ENCODE data around the gene COL4A1. TPM values are rescaled to one million over a fixed set of nuclear protein-coding genes. Genes with fewer than 3 reads are reported as not detected.

COL4A1 gene
- 10 to 100 TPM; 27.0 to 97.0 TPM for total RNA-seq

DNA sequence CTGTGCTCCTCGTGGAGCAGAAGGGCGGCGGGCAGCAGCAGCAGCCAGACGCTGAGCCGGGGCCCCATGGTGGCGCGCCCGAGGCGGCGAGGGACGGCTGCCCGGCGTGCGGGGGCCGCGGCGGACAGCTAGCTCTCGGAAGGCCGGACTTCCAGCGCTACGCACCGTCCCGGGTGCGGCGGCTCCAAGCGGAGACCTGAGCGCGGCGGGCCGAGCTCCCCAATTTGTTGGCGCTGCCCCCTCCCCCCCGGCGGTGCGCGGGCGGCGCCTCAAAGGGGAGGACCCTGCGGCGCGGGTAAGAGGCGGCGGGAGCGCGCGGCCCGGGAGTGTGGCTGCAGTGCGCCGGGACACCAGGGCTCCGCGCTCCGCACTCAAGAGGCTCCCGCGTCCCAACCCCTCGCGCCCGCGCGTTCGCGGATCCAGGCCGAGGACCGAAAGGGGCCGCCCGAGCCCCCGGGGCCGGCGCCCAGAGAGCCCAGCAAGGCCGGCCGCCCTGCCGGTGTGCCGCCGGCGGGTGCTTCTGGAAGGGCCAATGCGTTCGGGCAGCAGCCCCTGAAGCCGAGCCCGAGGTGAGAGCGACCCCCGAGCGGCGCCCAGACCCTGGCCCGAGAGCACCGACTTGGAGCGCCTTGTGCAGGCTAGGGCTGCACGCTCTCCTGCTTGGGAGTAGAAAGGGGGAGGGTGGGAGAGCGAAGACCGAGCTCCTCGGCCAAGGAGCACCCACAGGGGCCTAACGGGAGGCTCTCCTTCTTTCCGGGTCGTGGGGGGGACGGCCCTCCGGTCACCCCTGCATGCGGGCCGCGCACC lies at the start of gene COL4A1, which contains the start of gene COL4A2:
TSS of gene COL4A1 (minus strand) at position 198 of the 807 bp plus-strand sequence. CDS start at position 68, 130 bp downstream.
TSS of gene COL4A2 (plus strand) at position 325 of the 807 bp plus-strand sequence. CDS start 620 bp downstream, outside the sequence.
- DNase-seq: peak; percentile 54
- peak within 1 kb of the TSS; percentile 48 for H3K4me3 ChIP-seq
- no peaks in the 10 kb centered on the region for H3K9me3 ChIP-seq
- H3K36me3 ChIP-seq: no peaks in the 10 kb centered on the region
- H3K9ac ChIP-seq (ENCODE audit: low read depth in 2 of 2, low read length in 2 of 2): peak within 1 kb of the TSS; percentile 53 to 71
- H3K27me3 ChIP-seq: peaks cover 28% of the 10 kb centered on the region
- TF ChIP-seq, protein P1, sequence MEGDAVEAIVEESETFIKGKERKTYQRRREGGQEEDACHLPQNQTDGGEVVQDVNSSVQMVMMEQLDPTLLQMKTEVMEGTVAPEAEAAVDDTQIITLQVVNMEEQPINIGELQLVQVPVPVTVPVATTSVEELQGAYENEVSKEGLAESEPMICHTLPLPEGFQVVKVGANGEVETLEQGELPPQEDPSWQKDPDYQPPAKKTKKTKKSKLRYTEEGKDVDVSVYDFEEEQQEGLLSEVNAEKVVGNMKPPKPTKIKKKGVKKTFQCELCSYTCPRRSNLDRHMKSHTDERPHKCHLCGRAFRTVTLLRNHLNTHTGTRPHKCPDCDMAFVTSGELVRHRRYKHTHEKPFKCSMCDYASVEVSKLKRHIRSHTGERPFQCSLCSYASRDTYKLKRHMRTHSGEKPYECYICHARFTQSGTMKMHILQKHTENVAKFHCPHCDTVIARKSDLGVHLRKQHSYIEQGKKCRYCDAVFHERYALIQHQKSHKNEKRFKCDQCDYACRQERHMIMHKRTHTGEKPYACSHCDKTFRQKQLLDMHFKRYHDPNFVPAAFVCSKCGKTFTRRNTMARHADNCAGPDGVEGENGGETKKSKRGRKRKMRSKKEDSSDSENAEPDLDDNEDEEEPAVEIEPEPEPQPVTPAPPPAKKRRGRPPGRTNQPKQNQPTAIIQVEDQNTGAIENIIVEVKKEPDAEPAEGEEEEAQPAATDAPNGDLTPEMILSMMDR (IDR thresholded peaks at IDR 0.05): no peak
- intact Hi-C loops (cut with DNase I): loop anchor here (5.0 kb wide), 1 partner anchor 40 kb away; no protein-coding TSS in a partner anchor
- H3K27ac ChIP-seq: peak within 1 kb of the TSS; percentile 84
- H3K4me1 ChIP-seq: no peaks in the 10 kb centered on the region

DNA sequence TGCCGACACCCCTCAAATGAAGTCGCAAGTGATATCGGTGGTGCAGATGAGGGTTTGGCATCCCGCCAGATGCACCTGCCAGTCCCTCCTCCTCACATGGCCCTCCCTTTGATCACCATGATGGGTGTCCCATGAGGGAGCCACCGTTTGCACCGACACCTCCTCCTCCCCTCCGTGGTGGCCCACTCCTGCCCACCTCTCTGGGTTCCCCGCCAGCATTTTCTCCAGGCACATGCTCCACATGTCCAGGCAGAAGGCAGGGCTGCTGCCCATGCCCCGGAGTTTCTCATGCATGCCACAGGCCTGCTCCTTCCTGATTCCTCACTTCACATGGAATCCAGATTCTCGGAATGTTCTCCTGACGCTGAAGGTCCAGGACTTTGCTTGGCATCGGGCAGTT lies 49.4 kb upstream of the COL4A1 start:
- peaks cover 18% of the 10 kb centered on the region for H3K4me1 ChIP-seq
- TF ChIP-seq, protein P1 (IDR thresholded peaks at IDR 0.05): no peak

DNA sequence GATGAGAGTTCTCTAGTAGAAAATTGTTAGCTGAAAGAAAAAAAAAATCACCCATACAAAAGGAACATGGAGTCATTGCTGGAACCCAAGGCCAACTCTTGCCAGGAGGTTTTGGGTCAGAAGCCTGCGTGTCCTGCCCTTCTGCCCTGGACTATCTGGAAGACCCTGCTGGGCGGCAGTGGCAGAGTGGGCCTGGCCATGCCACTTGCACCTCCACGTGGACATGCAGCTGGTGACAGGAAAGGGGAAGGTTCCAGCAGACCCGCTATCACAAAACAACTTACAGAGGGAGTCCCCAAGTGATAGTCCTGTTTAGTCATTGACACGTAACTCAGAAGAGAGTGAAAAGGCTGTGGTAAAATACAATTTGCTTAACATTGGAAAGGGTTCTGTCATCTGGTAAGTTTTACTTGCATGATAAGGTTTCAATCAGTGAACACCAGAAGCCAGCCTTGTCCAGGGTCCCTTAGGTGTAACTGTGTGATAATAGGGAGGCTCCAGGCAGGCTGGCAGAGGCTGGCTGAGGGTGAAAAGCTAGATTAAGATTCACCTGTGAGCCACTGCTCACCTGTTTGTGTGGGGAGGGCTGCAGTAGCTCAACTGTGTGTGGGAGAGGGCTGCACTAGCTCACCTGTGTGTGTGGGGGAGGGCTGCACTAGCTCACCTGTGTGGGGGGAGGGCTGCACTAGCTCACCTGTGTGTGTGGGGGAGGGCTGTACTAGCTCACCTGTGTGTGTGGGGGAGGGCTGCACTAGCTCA lies 47.9 kb upstream of the COL4A1 start:
- H3K4me3 ChIP-seq: no peak overlapping the region
- intact Hi-C loops (cut with DNase I): no loop called here
- H3K9me3 ChIP-seq: no peaks in the 10 kb centered on the region
- H3K4me1 ChIP-seq: peaks cover 18% of the 10 kb centered on the region
- no peak for DNase-seq
- H3K27ac ChIP-seq: peak overlapping the region; percentile 34
- no peaks in the 10 kb centered on the region for H3K27me3 ChIP-seq
- H3K9ac ChIP-seq (ENCODE audit: low read depth in 2 of 2, low read length in 2 of 2): peak overlapping the region in 1 of 2 donors; percentile 56
- no peaks in the 10 kb centered on the region for H3K36me3 ChIP-seq
- TF ChIP-seq, protein P1 (IDR thresholded peaks at IDR 0.05): no peak

More for the DNA sequence above, 49.4 kb upstream of the COL4A1 start:
- Histone ChIP-seq H3K4me3 (no peak overlapping the region), H3K9ac (ENCODE audit: low read depth in 2 of 2, low read length in 2 of 2) (no peak overlapping the region), H3K27me3 (no peaks in the 10 kb centered on the region), H3K27ac (no peak overlapping the region), H3K36me3 (no peaks in the 10 kb centered on the region), H3K9me3 (no peaks in the 10 kb centered on the region)
- intact Hi-C loops (cut with DNase I): no loop called here
- DNase-seq: no peak

DNA sequence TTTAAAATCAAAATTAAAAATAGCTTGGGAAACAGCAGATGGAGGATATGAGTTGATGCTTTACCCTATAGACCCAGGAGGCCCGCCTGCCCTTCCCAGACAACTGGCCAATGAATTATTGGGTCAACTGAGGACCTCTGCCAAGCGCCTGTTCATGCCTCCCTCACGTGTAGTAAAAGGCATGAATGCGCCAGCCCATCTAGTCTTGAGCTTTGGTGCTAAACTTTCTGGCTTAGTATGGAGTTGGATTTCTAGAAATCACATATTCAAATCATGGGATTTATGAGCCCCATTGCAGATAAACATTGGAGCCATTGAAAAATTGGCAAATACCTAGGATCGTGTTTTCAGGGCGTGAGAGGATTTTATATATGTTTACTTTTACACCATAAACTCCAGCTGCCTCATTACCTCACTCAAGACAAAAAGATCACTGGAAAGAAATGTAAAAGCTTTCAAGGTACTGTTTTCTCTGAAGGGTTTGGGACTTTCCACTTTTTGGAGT lies 47.2 kb upstream of the COL4A1 start:
- no peaks in the 10 kb centered on the region for H3K27me3 ChIP-seq
- peak overlapping the region; percentile 34 for H3K27ac ChIP-seq
- H3K9me3 ChIP-seq: no peaks in the 10 kb centered on the region
- peaks cover 18% of the 10 kb centered on the region for H3K4me1 ChIP-seq
- intact Hi-C loops (cut with DNase I): no loop called here
- DNase-seq: no peak
- no peak overlapping the region for H3K4me3 ChIP-seq
- no peak overlapping the region for H3K9ac ChIP-seq (ENCODE audit: low read depth in 2 of 2, low read length in 2 of 2)
- H3K36me3 ChIP-seq: no peaks in the 10 kb centered on the region
- TF ChIP-seq, protein P1 (IDR thresholded peaks at IDR 0.05): no peak

DNA sequence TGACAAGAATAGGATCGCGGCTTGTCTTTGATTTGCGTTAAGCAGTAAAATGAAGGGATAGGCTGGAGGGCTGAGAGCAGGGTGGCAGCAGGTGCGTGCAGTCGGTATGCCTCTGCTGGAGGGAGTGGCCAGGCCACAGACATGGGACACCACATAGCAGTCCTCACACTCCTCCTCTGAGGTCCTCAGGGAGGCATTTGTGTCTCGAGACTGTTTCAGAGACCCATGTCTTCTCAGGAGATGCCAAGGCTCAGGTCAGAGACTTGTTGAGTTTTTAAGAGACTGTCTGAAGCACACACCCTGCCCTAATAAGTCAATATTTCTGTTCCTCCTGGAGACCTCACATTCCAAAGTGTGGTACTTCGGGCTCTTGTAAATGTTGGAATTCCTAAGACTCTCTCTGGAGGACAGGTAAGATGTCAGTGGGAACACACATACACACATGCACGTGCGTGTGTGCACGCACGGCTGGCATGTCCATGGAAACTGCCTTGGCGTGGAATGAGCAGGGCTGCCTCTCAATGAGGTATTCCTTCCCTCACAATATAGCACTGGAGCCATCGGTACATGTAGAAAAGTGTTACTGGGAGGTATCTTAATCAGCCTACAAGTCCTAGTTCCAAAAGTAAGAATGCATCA lies 46.5 kb upstream of the COL4A1 start:
- Histone ChIP-seq H3K4me3 (no peak overlapping the region), H3K27me3 (no peaks in the 10 kb centered on the region), H3K9ac (ENCODE audit: low read depth in 2 of 2, low read length in 2 of 2) (no peak overlapping the region), H3K9me3 (no peaks in the 10 kb centered on the region), H3K4me1 (peaks cover 18% of the 10 kb centered on the region), H3K36me3 (no peaks in the 10 kb centered on the region), H3K27ac (peak overlapping the region; percentile 20)
- DNase-seq: no peak
- TF ChIP-seq, protein P1 (IDR thresholded peaks at IDR 0.05): no peak
- intact Hi-C loops (cut with DNase I): no loop called here

Measured in colonic mucosa (tissue), 4 donors.